AG09319 (cell line): Measurements from ENCODE around the gene HENMT1.

Source experiments
- DNase-seq: peaks from one replicate; pipeline ENCODE4 v3.0.0-alpha.2; 2010; ENCODE audit warnings: low read depth; ENCODE audit errors: extremely low read depth
- TF ChIP-seq, protein P1 (sequence below): IDR thresholded peaks from 2 replicates; pipeline ENCODE4 v1.5.1; 2011; ENCODE audit warnings: low read depth, mild to moderate bottlenecking, inconsistent platforms, low read length, moderate library complexity

HENMT1 gene

DNA sequence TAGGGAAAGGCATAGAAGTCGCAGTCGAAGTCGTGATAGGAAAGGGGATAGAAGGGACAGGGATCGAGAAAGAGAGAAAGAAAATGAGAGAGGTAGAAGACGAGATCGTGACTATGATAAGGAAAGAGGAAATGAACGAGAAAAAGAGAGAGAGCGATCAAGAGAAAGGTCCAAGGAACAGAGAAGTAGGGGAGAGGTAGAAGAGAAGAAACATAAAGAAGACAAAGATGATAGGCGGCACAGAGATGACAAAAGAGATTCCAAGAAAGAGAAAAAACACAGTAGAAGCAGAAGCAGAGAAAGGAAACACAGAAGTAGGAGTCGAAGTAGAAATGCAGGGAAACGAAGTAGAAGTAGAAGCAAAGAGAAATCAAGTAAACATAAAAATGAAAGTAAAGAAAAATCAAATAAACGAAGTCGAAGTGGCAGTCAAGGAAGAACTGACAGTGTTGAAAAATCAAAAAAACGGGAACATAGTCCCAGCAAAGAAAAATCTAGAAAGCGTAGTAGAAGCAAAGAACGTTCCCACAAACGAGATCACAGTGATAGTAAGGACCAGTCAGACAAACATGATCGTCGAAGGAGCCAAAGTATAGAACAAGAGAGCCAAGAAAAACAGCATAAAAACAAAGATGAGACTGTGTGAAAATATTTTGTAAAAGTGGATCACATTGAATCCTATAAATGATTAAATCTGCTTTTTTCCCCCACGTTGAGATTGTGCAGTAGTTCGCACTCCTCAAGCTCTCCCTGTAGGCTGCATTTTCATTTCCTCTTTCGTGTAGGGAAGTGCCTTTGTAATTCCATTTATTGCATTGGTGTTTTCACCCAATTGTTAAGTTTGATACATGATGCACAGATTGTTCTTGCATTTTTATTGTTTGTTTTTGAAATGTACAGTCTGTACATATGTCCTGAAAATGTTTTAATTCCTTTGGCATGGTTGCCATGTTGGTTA lies 38.8 kb upstream of the HENMT1 start:
- DNase-seq = no peak
- TF ChIP-seq, protein P1, sequence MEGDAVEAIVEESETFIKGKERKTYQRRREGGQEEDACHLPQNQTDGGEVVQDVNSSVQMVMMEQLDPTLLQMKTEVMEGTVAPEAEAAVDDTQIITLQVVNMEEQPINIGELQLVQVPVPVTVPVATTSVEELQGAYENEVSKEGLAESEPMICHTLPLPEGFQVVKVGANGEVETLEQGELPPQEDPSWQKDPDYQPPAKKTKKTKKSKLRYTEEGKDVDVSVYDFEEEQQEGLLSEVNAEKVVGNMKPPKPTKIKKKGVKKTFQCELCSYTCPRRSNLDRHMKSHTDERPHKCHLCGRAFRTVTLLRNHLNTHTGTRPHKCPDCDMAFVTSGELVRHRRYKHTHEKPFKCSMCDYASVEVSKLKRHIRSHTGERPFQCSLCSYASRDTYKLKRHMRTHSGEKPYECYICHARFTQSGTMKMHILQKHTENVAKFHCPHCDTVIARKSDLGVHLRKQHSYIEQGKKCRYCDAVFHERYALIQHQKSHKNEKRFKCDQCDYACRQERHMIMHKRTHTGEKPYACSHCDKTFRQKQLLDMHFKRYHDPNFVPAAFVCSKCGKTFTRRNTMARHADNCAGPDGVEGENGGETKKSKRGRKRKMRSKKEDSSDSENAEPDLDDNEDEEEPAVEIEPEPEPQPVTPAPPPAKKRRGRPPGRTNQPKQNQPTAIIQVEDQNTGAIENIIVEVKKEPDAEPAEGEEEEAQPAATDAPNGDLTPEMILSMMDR = no peak

DNA sequence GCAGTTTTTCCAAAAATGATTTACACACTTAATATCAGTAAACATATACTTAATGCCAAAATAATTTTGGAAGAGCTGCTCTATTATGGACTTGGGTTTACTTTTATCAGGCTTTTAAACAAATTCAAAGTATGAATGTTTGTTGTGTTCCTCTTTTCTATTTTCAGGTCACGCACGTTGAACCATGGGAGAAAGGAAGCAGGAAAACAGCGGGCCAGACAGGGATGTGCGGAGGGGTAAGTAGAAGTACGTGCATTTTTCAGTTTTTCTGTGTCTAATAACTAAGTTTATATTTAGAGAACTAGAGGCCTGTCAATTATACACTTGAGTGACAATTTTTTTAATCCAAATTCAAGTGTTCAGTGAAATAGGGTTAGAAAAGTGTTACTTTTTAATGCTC lies 34.6 kb upstream of the HENMT1 start:
- DNase-seq = no peak
- TF ChIP-seq, protein P1 = no peak

DNA sequence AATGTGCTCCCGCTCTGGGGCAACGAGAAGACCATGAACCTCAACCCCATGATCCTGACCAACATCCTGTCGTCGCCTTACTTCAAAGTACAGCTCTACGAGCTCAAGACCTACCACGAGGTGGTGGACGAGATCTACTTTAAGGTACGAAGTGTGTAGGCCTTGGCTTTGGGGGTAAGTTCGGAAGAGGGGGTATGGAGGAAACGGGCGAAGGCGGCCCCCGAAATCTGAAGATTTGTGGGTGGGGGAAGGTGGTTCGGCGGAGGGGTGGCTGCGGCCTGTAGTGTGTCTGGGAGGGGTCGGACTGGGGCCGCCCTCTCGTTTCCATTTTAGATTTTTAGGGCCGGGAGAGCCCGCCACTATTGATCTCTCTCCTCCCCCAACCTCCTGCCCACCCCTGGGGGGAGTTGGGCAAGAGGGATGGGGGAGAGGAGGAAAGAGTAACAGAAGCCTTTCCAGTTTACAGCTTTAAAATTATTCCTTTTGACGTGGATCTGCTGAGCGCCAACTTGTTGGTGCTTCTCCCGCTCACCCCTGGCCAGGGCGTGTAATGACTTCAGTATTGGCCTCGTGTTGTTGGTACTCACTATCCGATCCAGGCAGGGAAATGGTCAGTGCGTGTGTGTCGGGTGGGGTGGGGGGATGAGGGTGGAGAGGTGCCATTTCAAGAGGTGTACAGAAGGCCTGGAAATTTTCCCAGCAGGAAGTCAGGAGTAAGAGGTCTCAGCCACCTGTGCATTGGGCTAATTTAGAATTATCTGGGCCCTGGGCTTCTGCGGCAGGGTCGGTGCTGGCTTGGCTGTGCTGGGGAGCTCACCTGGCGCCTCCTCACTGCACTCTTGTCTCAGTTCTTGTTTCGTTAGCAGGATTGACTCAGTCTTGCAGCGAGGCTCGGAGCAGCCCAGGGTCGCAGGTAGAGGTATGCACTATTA lies 32.1 kb upstream of the HENMT1 start:
- DNase-seq = peak; percentile 40
- TF ChIP-seq, protein P1 = peak; percentile 33

DNA sequence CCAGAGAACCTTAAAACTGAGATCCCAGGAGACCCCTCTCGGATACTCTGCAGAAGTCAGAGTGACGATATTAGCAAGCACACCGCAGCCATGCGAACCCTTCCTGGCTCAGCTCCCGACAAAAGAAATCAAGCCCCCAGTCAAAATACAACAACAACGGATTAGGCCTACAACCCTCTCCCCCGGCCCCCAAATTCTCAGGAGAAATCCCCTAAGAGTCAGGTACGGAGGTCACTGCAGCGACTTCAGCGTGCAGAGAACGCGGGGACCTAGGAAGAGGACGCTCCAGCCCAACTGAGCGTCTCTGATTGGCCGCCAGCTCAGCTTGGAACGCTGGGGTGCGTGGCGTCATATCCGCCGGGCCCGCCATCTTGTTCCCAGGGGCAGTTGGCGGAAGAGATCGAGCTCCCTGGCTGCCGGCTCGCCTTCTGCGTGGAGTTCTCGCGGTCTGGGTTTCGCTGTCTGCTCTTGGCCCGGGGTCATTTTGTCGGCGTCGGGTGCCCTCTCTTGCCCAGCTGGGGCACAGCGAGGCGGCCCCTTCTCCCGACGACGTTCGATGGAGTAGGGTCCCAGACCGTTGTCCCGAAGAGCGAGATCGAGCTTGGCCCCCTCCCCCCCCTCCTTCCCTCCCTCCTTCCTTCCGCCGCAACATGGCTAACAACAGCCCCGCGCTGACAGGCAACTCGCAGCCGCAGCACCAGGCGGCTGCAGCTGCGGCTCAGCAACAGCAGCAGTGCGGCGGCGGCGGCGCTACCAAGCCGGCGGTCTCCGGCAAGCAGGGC lies 31.2 kb upstream of the HENMT1 start, which contains the start of gene PRPF38B:
PRPF38B (plus strand) TSS at position 369 of the 782 bp plus-strand sequence; CDS start at position 651, 282 bp downstream.
- TF ChIP-seq, protein P1 = no peak
- DNase-seq = peak; percentile 62

DNA sequence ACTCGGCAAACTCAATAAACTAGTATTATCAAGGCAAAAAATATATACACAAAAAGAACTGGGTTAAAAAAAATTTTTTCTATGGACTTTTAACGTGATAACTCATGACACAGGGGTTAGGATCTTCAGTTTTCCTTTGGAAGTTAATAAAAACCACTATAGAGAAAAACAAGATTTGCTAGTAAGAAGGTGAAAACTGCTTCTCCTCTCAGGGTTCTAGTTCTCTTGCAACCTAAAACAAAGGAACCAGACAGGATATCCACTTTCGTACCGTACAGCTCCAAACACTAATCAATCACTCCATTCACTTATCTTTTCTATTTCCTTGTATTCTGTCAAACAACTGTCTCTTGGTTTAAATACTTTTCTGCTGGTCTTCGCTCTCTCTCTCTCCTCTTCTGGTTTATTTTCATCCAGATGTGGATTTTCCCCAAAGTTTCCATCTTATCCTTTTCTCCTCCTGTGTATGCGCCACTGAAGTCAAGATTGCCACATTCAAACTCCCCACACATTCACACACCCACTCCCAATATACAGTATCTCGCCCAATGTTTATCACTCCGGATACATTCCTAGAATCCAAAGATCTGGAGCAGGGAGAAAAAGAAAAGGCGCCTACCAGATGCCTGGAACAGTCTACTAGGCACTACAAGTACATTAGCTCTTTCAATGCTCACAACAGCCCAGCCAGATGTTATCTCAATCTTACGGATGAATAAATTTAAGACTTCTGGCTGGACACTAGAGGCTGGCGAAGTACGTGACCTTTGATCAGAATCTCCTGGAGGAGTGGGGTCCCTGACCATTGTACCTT lies 30.4 kb upstream of the HENMT1 start:
- DNase-seq = no peak

More for the DNA sequence above, 30.4 kb upstream of the HENMT1 start:
- TF ChIP-seq, protein P1 = no peak
